Measurements from ENCODE around the gene ROM1. TPM values are rescaled to one million over a fixed set of nuclear protein-coding genes. Genes with fewer than 3 reads are reported as not detected.
"Not testable (repeated sequence)": the region's sequence is repeated elsewhere in the genome, so short reads cannot be mapped to it uniquely, and the experiment has no call there.

ROM1 gene
- total RNA-seq, 2 experiments from 2014 or later = 0.79 to 1.1 TPM

DNA sequence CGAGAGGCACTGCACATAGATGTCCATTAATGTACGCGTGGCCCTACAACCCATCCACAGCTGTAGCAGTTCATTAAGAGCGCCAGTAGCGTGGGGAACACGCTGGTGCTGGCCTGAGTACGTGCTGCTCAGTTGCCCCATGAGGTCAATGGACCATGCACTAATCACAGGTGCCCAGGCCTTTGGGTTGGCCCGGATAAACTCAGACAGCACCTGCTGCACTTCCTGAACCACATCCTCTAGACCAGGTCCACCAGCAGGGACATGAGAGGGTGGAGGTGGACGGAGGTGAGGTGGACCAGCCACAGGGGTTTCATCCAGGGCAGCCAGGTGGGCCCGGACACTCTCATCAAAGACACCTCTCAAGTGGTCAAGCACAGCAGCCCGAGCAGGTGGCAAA is 36.4 kb downstream of the ROM1 start:
- DNase-seq (no peak), ATAC-seq (no peak)
- intact Hi-C loops (cut with micrococcal nuclease) = loop anchor here (5.0 kb wide), 1 partner anchor 37 kb away; the partner anchor contains the start of genes EML3 and ROM1
- ChIA-PET CTCF (interaction anchor here (1.1 to 2.0 kb wide), 4 partner anchors 14 to 45 kb away, joined by 3 to 11 read pairs (median 4); partner anchors contain the start of genes C11orf98, CSKMT and UQCC3), POLR2A (interaction anchor here (1.8 to 13.3 kb wide), 5 partner anchors 8 to 59 kb away, joined by 5 to 263 read pairs (median 8); partner anchors contain the start of genes BSCL2, C11orf98, CSKMT and GNG3)
- Mint-ChIP-seq H3K4me3 (no peak overlapping the region), H3K27me3 (no peaks in the 10 kb centered on the region), H3K36me3 (ENCODE audit: low read depth) (peaks cover 27% of the 10 kb centered on the region), H3K27ac (no peak overlapping the region), H3K9me3 (no peaks in the 10 kb centered on the region), H3K4me1 (ENCODE audit: low read depth) (peaks cover 32% of the 10 kb centered on the region)
- no peak for TF ChIP-seq CTCF (IDR thresholded peaks at IDR 0.05)

- Mint-ChIP-seq H3K36me3 (ENCODE audit: low read depth) (peaks cover 23% of the 10 kb centered on the region), H3K4me1 (ENCODE audit: low read depth) (peaks cover 29% of the 10 kb centered on the region)
- CTCF ChIA-PET = interaction anchor here (0.9 to 2.0 kb wide), 3 partner anchors 14 to 190 kb away, joined by 3 to 11 read pairs (median 4); partner anchors contain the start of genes C11orf98 and CSKMT
- intact Hi-C loops (cut with micrococcal nuclease); H3K4me3 Mint-ChIP-seq; H3K27ac Mint-ChIP-seq; H3K27me3 Mint-ChIP-seq; ATAC-seq; H3K9me3 Mint-ChIP-seq; DNase-seq: not testable (repeated sequence)
- POLR2A ChIA-PET = interaction anchor here (1.3 to 13.3 kb wide), 4 partner anchors 20 to 59 kb away, joined by 6 to 263 read pairs (median 8); partner anchors contain the start of genes BSCL2, C11orf98, CSKMT and GNG3
Observed at GRCh38 chr11:62650283-62650682, 37.2 kb downstream of the ROM1 start.

GRCh38 chr11:62652161-62653006 is 39.3 kb downstream of the ROM1 start:
- CTCF ChIA-PET = interaction anchor here (1.0 to 1.4 kb wide), 5 partner anchors 13 to 60 kb away, joined by 3 to 7 read pairs (median 5); partner anchors contain the start of genes C11orf98, CSKMT, MTA2 and TUT1
- Mint-ChIP-seq H3K27ac (peak overlapping the region; percentile 95), H3K9me3 (no peaks in the 10 kb centered on the region), H3K36me3 (ENCODE audit: low read depth) (peaks cover 17% of the 10 kb centered on the region), H3K4me1 (ENCODE audit: low read depth) (peaks cover 23% of the 10 kb centered on the region), H3K27me3 (no peaks in the 10 kb centered on the region), H3K4me3 (peak overlapping the region; percentile 94)
- TF ChIP-seq CTCF (IDR thresholded peaks at IDR 0.05) = no peak
- ATAC-seq (peak; percentile 4), DNase-seq (peak; percentile 48)
- POLR2A ChIA-PET = interaction anchor here (0.6 to 13.3 kb wide), 22 partner anchors 10 to 228 kb away, joined by 3 to 263 read pairs (median 4); partner anchors contain the start of genes B3GAT3, C11orf98, CSKMT and EML3
- intact Hi-C loops (cut with micrococcal nuclease) = no loop called here

GRCh38 chr11:62654297-62654696 is 41.2 kb downstream of the ROM1 start:
- intact Hi-C loops (cut with micrococcal nuclease) = no loop called here
- no peaks in the 10 kb centered on the region for H3K27me3 Mint-ChIP-seq
- H3K36me3 Mint-ChIP-seq (ENCODE audit: low read depth) = peaks cover 12% of the 10 kb centered on the region
- no peak for ATAC-seq
- peak overlapping the region; percentile 47 for H3K4me3 Mint-ChIP-seq
- H3K4me1 Mint-ChIP-seq (ENCODE audit: low read depth) = peaks cover 19% of the 10 kb centered on the region
- no peaks in the 10 kb centered on the region for H3K9me3 Mint-ChIP-seq
- no peak for DNase-seq
- peak overlapping the region; percentile 30 for H3K27ac Mint-ChIP-seq
- no peak for TF ChIP-seq CTCF (IDR thresholded peaks at IDR 0.05)
- ChIA-PET CTCF (interaction anchor here (1.3 to 2.2 kb wide), 3 partner anchors 31 to 43 kb away, joined by 3 to 10 read pairs (median 3); no protein-coding TSS in a partner anchor), POLR2A (interaction anchor here (0.6 to 5.6 kb wide), 9 partner anchors 8 to 117 kb away, joined by 3 to 108 read pairs (median 4); partner anchors contain the start of genes C11orf98, CSKMT, GANAB and LBHD1)

GRCh38 chr11:62656796-62657429 is 43.9 kb downstream of the ROM1 start:
- POLR2A ChIA-PET = interaction anchor here (0.6 to 5.6 kb wide), 7 partner anchors 8 to 92 kb away, joined by 3 to 108 read pairs (median 4); partner anchors contain the start of genes C11orf98, CSKMT, LBHD1 and UQCC3
- TF ChIP-seq CTCF (IDR thresholded peaks at IDR 0.05) = no peak
- CTCF ChIA-PET = interaction anchor here (1.0 to 1.9 kb wide), 5 partner anchors 24 to 69 kb away, joined by 3 to 7 read pairs (median 5); no protein-coding TSS in a partner anchor
- H3K27me3 Mint-ChIP-seq = no peaks in the 10 kb centered on the region
- no peaks in the 10 kb centered on the region for H3K9me3 Mint-ChIP-seq
- intact Hi-C loops (cut with micrococcal nuclease) = no loop called here
- DNase-seq = no peak
- ATAC-seq = no peak
- H3K36me3 Mint-ChIP-seq (ENCODE audit: low read depth) = peaks cover 4% of the 10 kb centered on the region
- H3K27ac Mint-ChIP-seq = peak overlapping the region; percentile 14
- peaks cover 14% of the 10 kb centered on the region for H3K4me1 Mint-ChIP-seq (ENCODE audit: low read depth)
- H3K4me3 Mint-ChIP-seq = no peak overlapping the region
